Colonic mucosa (tissue), 4 donors: ENCODE data around the gene CACNA1A. TPM values are rescaled to one million over a fixed set of nuclear protein-coding genes. Genes with fewer than 3 reads are reported as not detected.

Experiments
- DNase-seq: peaks from one replicate; pipeline ENCODE4 v3.0.0-alpha.2; 2020
- H3K27ac ChIP-seq: fragments of 200-600 bp; one replicate; pipeline ENCODE4 v1.8.0; 2021
- H3K27me3 ChIP-seq: fragments of 200-600 bp; one replicate; pipeline ENCODE4 v1.8.0; 2021
- H3K36me3 ChIP-seq: fragments of 200-600 bp; one replicate; pipeline ENCODE4 v1.8.0; 2021
- H3K4me1 ChIP-seq: fragments of 200-600 bp; one replicate; pipeline ENCODE4 v1.8.0; 2021; ENCODE audit warnings: mild to moderate bottlenecking
- H3K4me3 ChIP-seq: fragments of 200-600 bp; one replicate; pipeline ENCODE4 v1.8.0; 2021
- H3K9ac ChIP-seq, 2 donors: one replicate each; pipeline ENCODE4 v1.7.0; 2013; ENCODE audit warnings: control low read depth in 2 of 2, low read depth in 2 of 2, low read length in 2 of 2
- H3K9me3 ChIP-seq: fragments of 200-600 bp; one replicate; pipeline ENCODE4 v1.8.0; 2021
- CTCF ChIP-seq: fragments of 200-600 bp; IDR thresholded peaks from one replicate; pipeline ENCODE4 v1.8.0; 2022; ENCODE audit warnings: antibody characterized with exemption, mild to moderate bottlenecking
- intact Hi-C: fragments of 100-400 bp; cut with DNase I; formaldehyde crosslinking; loops from one replicate; pipeline ENCODE4 v1.14.1; 2022
- total RNA-seq, 2 donors: library from RNA; stranded (reverse); fragmentation: NEBNext Ultra II Directional in 1 of 2; extraction: Animal tissue kit (Norgen Biotek cat#: 25700) in 1 of 2; gene quantifications; one replicate each; pipeline ENCODE4 v1.2.1, GENCODE V29; 2021
- donor health status: healthy.
- donor health status: DM: no; HTN: no; CAD: no.
- donor health status: DM: no; HTN: no; CAD: no.

Gene CACNA1A
- total RNA-seq, 2 donors from 2014 or later: 4.9 to 6.1 TPM

GRCh38 chr19:13234518-13234917 is 271.8 kb downstream of the CACNA1A start:
- Histone ChIP-seq H3K27me3 (no peaks in the 10 kb centered on the region), H3K9me3 (no peaks in the 10 kb centered on the region), H3K27ac (no peak overlapping the region), H3K9ac (no peak overlapping the region), H3K36me3 (no peaks in the 10 kb centered on the region), H3K4me3 (no peak overlapping the region), H3K4me1 (no peaks in the 10 kb centered on the region)
- TF ChIP-seq CTCF: peak; percentile 86
- intact Hi-C loops: no loop called here
- peak; percentile 83 for DNase-seq

GRCh38 chr19:13231663-13232062 is 274.6 kb downstream of the CACNA1A start:
- Histone ChIP-seq H3K4me1 (no peaks in the 10 kb centered on the region), H3K4me3 (no peak overlapping the region), H3K27me3 (no peaks in the 10 kb centered on the region), H3K9me3 (no peaks in the 10 kb centered on the region), H3K36me3 (no peaks in the 10 kb centered on the region), H3K27ac (no peak overlapping the region), H3K9ac (peak overlapping the region in 1 of 2 donors; percentile 12)
- intact Hi-C loops: no loop called here
- TF ChIP-seq CTCF: no peak
- DNase-seq: no peak

GRCh38 chr19:13229246-13229645 is 277.0 kb downstream of the CACNA1A start:
- TF ChIP-seq CTCF: no peak
- H3K4me1 ChIP-seq: no peaks in the 10 kb centered on the region
- no peaks in the 10 kb centered on the region for H3K9me3 ChIP-seq
- DNase-seq: no peak
- no peak overlapping the region for H3K27ac ChIP-seq
- no peak overlapping the region for H3K9ac ChIP-seq
- H3K4me3 ChIP-seq: no peak overlapping the region
- no peaks in the 10 kb centered on the region for H3K27me3 ChIP-seq
- no peaks in the 10 kb centered on the region for H3K36me3 ChIP-seq
- intact Hi-C loops: no loop called here

- H3K4me1 ChIP-seq: no peaks in the 10 kb centered on the region
- H3K9ac ChIP-seq: no peak overlapping the region
- no peak for TF ChIP-seq CTCF
- intact Hi-C loops: no loop called here
- no peak for DNase-seq
- H3K4me3 ChIP-seq: no peak overlapping the region
- no peaks in the 10 kb centered on the region for H3K36me3 ChIP-seq
- H3K9me3 ChIP-seq: no peaks in the 10 kb centered on the region
- no peak overlapping the region for H3K27ac ChIP-seq
- no peaks in the 10 kb centered on the region for H3K27me3 ChIP-seq
Observed at GRCh38 chr19:13228561-13228960, 277.7 kb downstream of the CACNA1A start.

GRCh38 chr19:13226983-13227382 is 279.3 kb downstream of the CACNA1A start:
- no peaks in the 10 kb centered on the region for H3K4me1 ChIP-seq
- H3K9me3 ChIP-seq: no peaks in the 10 kb centered on the region
- no peak overlapping the region for H3K27ac ChIP-seq
- no peak for DNase-seq
- no peak for TF ChIP-seq CTCF
- intact Hi-C loops: no loop called here
- H3K36me3 ChIP-seq: no peaks in the 10 kb centered on the region
- H3K4me3 ChIP-seq: no peak overlapping the region
- no peaks in the 10 kb centered on the region for H3K27me3 ChIP-seq
- no peak overlapping the region for H3K9ac ChIP-seq
